SK-MEL-5 (cell line): ENCODE results near the gene MEDAG. TPM values are rescaled to one million over a fixed set of nuclear protein-coding genes. Genes with fewer than 3 reads are reported as not detected.
A peak's percentile ranks its signal among the peaks of the same experiment; 100 is the strongest.
"Not testable (repeated sequence)": the region's sequence is repeated elsewhere in the genome, so short reads cannot be mapped to it uniquely, and the experiment has no call there.

Experiments
- DNase-seq: peaks from one replicate; pipeline ENCODE4 v3.0.0-alpha.2; 2016; ENCODE audit warnings: low read depth, low spot score
- in situ Hi-C: cut with HindIII; loops from 2 replicates; pipeline ENCODE4 v1.10.0; 2016; ENCODE audit warnings: low sequenced_read_pairs, high pct_unique_total_duplicates, low pct_unique_long_range_greater_than_20kb
- total RNA-seq: library from RNA; depleted of rRNA; stranded (reverse); fragments of >200 nt; shearing (Covaris generic); gene quantifications from 2 replicates; pipeline ENCODE4 v1.2.3, GENCODE V29; 2014

The MEDAG gene
- total RNA-seq, 1 experiment from 2014 or later: not detected

DNA sequence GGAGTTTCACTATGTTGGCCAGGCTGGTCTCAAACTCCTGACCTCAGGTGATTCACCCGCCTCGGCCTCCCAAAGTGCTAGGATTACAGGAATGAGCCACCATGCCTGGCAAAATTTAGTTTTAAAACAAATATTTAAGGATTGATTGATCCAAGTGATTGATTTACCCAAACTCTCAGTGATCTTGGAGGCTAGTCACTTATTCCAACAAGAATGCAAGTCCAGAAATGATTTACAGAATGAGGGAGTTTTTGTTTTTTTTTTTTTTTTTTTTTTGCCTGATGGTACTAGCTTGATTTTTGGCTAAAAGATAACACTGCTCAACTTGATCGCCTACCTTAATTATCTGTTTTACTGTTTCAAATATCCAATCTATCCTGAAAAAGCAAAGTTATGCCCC lies 20.7 kb downstream of the MEDAG start:
- no peak for DNase-seq
- in situ Hi-C loops: no loop called here

DNA sequence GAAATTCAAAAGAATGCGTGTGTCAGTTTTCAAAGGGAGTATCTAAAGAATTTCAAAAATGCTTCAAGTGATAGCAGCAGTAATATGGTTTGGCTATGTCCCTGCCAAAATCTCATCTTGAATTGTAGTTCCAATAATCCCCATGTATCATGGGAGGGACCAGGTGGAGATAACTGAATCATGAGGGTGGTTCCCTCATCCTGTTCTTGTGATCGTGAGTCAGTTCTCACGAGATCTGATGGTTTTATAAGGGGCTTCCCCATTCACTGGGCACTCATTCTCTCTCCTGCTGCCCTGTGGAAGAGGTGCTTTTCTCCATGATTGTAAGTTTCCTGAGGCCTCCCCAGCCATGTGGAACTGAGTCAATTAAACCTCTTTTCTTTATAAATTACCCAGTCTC lies 21.1 kb downstream of the MEDAG start:
- peak; percentile 11 for DNase-seq

DNA sequence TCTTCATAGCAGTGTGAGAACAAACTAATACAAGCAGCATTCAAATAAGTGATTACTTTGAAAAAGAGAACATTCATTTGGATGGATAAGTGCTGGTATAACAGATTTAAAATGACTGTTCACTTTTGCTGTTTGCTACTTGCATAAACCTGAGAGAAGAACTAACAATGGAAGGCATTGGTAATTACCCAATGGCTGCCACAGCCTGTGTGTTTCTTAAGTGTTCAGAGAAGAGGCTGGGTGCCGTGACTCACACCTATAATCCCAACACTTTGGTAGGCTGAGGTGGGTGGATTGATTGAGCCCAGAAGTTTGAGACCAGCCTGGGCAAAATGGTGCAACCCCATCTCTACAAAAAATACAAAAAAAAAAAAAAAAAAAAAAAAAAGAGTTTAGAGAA lies 21.5 kb downstream of the MEDAG start:
- in situ Hi-C loops: no loop called here

More for the DNA sequence above, 21.1 kb downstream of the MEDAG start:
- in situ Hi-C loops: not testable (repeated sequence)

DNA sequence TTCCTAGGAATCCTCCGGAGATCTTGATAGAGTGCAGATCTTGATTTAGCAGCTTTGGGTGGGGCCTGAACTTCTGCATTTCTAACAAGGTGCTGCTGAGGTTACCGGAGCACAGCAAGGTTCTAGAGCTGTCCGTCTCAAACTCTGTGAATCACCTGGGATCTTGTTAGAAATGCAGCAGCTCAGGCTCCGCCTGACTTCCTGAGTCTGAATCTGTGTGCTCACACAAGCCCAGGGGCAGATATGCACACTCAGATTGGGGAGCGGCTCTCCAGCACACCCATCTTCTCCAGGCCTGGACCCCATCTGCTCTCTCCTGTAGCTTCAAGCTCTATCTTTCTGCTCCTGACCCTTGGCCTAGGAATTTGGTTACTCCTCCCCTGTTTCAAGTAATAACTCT lies 22.9 kb downstream of the MEDAG start:
- no peak for DNase-seq
- in situ Hi-C loops: no loop called here

More for the DNA sequence above, 21.5 kb downstream of the MEDAG start:
- no peak for DNase-seq

DNA sequence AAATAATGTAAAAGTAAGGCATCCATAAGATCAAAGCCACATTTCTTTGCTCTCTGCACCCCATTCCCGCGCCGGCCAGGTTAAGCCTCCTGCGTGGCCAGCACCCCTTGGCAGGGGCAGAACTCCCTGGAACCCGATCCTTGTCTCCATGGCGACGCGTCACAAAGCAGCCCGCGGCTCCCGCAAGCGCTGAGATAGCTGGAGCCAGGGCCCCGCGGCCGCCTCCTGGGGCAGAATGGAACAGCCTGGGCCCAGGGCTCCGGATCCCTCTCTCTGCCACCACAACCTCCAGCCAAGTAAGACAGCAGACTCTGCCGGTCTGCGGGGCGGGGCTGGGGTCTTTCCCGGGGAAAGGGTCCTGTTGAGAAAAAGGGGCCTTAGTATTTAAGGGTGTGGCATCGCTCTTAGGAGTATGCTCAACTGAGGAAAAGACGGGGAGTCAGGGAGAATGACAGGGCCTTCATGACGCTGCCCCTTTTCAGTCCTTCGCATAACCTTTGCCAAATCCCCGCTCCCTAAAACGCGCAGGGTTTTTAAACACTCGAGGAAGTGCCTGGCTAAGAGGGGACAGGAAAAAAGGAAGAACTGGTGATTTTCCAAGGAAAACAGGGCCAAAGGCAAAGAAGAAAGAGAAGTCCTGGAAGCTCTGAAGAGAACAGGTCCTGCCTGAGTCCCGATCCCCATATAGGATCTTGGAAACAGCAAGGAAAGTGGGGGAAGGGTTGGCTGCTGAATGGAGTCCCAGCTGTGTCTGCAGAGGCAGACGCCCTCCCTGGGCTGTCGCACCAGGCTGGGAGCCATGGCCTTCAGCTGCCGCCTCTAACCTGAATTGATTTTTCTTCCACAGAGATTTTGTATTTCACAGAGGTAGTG lies 26.6 kb downstream of the MEDAG start, which contains the start of gene TEX26:
TEX26 (plus strand) TSS at position 176 of the 873 bp plus-strand sequence; CDS start at position 236, 60 bp downstream.
- DNase-seq: no peak
- in situ Hi-C loops: no loop called here

DNA sequence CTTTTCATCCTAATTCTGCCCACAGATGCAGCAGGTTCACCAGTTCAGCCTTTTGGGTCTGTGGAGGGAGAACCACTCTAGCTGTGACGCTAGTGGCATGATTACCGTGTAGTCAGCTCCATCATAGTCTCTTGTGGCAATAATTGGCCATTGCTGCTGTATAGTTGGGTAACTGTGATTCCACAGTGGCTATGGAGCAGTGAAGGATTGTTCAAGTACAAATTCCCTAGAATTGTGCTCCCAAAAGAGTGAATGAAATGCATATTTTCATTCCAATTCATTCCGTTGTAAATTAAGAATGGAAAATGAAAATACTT lies 27.2 kb downstream of the MEDAG start:
- DNase-seq: no peak
- in situ Hi-C loops: no loop called here

DNA sequence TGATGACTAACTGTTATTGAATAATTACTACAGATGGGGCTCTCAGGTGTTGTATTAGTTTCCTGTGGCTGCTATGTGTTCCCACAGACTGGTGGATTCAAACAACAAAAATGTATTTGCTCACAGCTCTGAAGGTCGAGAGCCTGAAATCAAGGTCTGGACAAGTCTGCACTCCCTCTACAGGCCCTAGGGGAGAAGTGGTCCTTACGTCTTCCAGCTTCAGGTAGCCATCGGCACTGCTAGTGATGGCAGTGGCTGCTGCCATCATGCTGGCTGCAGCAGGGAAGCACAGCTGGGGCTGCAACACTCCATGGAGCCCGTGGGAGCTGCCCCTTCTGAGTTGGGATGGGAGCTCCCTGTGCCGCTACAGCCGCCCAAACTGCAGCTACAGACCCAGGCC lies 28.3 kb downstream of the MEDAG start:
- in situ Hi-C loops: no loop called here
- DNase-seq: peak; percentile 24

DNA sequence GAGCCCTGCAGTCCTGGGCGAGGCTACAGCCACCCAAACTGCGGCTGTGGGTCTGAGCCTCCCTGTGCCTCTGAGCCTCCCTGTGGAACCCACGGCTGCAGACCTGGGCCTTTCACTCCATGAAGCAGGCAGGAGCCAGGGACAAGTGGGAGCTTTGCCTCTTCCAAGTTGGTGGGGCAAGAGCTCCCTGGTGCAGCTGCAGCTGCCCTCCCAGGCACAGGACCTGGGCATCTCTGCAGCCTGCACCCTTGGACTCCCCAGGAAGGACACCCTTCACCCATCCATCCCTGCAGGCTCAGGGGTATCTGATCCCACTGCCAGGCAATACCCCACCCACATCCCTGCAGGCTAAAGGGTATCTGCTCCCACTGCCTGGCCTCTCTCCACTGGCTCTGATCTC lies 28.7 kb downstream of the MEDAG start:
- DNase-seq: no peak
- in situ Hi-C loops: no loop called here

DNA sequence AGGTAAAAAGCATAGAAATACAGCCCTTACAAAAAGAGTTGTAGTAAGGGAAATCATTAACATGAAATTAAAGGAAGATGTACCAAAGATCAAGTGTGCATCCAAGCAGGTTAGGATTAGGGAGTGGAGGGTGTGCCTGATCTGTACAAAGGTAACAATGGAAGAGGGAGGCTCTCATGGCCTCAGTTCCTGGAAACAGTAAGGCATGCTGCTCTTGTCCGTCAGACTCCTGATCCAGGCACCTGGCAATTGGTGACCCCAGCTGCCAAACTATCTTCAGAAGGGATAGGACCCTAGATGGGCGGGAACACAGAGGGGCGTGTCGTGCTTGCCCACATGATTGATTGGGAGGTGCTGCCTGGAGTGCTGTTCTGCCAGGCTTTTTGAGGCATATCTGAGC lies 30.9 kb downstream of the MEDAG start:
- DNase-seq: no peak
- in situ Hi-C loops: no loop called here

DNA sequence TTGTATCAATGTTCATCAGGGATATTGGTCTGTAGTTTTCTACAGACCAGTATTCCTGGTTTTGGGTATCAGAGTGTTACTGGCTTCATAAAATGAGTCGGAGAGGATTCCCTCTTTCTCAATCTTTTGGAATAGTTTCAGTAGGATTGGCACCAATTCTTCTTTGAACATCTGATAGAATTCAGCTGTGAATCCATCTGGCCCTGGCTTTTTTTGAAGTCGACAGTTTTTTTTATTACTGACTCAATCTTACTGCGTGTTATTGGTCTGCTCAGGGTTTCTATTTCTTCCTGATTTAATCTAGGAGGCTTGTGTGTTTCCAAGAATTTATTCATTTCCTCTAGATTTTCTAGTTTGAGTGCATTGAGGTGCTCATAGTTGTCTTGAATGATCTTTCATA lies 37.8 kb downstream of the MEDAG start:
- no peak for DNase-seq
- in situ Hi-C loops: no loop called here

DNA sequence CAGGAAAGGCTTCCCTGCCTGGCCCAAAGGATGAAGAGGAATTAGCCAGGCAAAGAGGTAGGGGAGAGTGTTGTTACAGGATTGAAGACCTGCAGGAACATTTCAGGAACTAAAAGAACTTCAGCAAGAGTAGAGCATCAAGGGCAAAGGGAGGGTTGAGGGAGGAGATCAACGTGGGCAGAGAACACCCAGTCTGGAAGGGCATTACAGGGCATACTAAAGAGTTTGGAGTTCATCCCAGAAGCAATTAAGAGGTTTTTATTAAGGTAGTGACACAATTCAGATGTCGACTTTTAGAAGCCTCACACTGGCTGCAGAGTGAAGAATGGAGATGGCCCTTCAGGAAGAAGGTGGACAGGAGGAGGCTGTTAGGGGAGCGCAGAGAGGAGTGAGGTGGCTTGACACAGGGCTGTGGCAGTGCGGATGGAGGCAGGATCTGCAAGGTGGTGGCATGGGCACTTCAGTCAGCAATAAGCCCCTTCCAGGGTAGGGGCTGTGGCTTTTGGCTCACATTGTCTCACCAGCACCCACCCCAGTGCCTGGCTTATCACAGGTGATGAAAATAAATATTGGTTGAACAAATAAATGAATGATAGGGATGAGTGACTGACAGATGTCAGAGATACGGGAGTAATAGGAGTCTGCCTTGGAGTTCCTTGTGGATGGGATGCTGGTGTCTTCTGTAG lies 51.3 kb downstream of the MEDAG start:
- in situ Hi-C loops: no loop called here
- DNase-seq: no peak

DNA sequence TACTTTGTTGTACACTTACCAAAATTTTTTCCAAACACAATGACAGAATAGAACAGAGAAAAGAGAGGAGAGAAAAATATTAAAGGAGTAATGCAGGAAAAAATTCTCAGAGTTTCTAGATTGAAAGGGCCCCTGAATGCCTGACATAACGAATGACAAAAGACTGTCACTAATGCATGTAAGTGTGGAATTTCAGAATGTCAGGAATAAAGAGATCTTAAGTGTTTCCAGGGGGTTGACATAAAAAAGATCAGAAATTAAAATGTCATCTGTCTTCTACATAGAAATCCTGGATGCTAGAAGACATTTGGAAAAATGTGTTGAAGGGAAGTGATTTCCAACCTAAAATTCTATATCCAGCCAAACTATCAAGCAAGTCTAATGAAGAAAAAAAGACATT lies 53.6 kb downstream of the MEDAG start:
- DNase-seq: no peak
- in situ Hi-C loops: no loop called here

DNA sequence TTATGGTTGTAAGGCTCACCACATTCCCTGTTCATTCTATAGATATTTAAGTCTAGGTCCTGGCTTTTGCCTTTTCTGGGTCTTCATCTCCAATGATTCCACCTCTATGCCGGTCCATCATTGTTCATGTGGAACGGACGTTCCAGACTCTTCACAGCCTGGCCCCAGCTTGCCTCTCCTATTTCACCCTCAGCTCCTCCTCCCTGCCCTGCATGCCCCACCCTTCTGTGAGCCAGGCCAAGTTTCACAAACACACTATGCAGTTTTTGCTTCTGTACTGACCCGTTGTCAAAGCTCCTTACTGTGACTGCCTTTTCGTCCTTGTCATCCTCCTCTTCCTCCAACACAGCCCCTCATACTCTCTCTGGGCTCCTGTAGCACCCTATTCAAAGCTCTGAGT lies 57.7 kb downstream of the MEDAG start:
- DNase-seq: peak; percentile 10
- in situ Hi-C loops: no loop called here

DNA sequence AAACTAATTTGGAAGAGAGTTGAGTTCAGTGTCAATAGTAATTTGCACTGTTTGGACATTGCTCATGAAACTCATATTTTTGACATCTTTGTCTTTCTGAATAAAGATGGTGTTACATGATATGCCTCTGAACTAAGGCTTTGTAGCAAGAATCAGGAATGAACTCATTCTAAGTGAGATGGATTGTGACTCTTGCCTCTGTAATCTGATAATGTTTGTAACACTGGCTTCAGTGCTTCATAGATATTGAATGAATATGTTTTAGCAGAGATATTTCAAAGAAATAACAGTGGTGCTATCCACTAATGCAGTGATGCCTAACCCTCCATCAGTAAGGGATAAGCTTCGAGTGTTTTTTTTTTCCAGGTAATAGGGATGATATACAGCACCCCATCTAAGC lies 59.3 kb downstream of the MEDAG start:
- DNase-seq: no peak
- in situ Hi-C loops: no loop called here

DNA sequence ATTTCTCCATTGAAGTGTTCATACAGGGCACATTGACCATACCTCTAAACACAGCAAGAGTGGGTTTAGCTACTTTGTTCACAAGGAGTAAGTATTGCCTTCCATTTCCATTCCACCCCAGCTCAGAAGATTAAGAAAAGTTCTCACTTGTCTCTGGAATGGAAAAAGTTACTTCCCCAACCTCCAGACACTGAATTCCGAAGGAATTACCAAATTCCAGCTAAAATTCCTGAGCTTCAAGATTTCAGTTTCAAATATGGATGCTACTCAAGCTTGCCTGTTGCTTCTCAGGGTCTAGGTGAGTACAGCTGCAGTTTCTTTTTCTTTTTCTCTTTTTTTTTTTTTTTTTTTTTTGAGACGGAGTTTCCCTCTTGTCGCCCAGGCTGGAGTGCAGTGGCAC lies 60.0 kb downstream of the MEDAG start:
- no peak for DNase-seq
- in situ Hi-C loops: no loop called here

DNA sequence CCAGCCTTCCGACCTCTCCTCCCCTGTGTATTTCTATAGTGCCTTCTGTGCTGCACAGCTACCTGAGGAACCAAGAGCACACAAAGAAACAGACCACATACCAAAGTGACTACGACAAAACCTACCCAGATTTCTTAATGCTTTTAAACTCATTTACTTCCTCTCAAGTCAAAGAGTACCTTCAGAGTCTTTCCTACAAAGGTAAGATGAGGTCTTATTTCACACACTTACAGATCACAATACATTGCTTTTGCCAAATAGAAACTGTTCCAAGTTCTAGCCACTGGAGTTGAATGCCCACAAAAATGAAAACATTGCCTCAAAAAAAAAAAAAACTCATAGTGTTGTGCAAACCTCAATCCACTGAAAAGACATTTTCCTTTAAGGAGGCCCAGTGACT lies 62.8 kb downstream of the MEDAG start:
- in situ Hi-C loops: no loop called here
- DNase-seq: no peak

DNA sequence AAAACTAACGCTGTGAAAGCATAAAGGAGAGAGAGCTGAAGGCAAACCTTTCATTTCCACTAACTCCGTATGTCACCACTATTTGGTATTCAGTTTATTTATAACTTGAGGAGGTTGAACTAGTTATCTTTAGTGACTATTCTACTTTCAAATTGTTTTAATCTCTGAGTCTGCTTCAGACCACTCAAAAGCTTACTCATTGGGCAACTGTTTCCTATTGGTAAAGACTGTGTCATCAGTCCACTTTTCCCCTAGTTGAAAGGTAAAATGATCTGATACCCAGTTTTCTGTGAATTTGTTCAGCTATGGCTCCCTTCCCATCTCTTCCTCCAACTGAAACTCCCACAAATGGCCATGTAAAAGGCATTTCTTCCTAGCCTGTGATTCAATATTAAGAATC lies 65.5 kb downstream of the MEDAG start:
- in situ Hi-C loops: no loop called here
- no peak for DNase-seq

DNA sequence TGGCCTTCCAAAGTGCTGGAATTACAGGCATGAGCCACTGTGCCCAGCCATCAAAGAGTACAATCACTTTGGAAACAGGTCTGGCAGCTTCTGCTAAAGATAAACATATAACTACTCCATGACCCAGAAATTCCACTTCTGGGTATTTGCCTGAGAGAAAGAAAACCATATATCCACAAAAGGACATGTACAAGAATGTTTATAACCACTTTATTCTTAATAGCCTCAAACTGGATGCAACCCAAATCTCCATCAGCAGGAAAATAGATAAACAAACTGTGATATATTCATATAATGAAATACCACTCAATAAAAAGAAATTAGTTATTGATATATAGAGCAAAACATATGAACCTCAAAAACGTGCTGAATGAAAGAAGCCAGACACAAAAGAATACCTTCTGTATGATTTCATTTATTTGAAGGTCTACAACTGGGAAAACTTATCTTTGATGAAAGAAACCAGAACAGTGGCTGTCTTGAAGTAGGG lies 66.9 kb downstream of the MEDAG start:
- in situ Hi-C loops: no loop called here
- DNase-seq: no peak

DNA sequence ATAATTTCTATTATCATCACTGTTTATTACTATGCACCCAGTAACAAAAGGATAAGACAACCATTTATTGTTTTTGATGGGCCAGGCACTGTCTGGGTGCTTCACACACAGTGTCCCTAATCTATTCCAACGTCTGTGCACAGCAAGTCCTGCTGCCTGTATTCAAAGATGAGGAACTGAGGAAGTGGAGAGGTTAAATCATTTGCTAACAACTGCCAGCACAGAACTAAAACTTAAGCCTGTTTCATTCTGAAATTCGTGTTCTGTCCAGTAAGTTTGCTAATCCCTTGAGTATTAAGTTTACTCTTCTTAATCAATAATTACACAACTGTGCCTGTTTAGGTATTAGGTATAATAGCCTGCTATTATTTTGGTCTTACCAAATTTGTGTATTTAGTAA lies 68.3 kb downstream of the MEDAG start:
- in situ Hi-C loops: no loop called here
- DNase-seq: no peak
